H54 (cell line): Measurements from ENCODE around the gene NUP214.
"Not testable (repeated sequence)": the region's sequence is repeated elsewhere in the genome, so short reads cannot be mapped to it uniquely, and the experiment has no call there.

ENCODE experiments used
- DNase-seq: peaks from one replicate; pipeline ENCODE4 v3.0.0; 2011; ENCODE audit warnings: low spot score, mixed read lengths; ENCODE audit not compliant: insufficient read length
- FAIRE-seq: peaks from 3 replicates; lab custom pipeline; 2011; peaks lifted over from hg19 to GRCh38; lab: Jason Lieb, UNC
- POLR2A ChIP-seq: IDR thresholded peaks from 2 replicates; pipeline ENCODE4 v1.6.1; 2011; ENCODE audit warnings: low read depth, mild to moderate bottlenecking, low read length

NUP214 gene

GRCh38 chr9:131239161-131239975, 114.0 kb downstream of the NUP214 start:
- FAIRE-seq (no peak), DNase-seq (no peak)
- no peak for TF ChIP-seq POLR2A

DNA sequence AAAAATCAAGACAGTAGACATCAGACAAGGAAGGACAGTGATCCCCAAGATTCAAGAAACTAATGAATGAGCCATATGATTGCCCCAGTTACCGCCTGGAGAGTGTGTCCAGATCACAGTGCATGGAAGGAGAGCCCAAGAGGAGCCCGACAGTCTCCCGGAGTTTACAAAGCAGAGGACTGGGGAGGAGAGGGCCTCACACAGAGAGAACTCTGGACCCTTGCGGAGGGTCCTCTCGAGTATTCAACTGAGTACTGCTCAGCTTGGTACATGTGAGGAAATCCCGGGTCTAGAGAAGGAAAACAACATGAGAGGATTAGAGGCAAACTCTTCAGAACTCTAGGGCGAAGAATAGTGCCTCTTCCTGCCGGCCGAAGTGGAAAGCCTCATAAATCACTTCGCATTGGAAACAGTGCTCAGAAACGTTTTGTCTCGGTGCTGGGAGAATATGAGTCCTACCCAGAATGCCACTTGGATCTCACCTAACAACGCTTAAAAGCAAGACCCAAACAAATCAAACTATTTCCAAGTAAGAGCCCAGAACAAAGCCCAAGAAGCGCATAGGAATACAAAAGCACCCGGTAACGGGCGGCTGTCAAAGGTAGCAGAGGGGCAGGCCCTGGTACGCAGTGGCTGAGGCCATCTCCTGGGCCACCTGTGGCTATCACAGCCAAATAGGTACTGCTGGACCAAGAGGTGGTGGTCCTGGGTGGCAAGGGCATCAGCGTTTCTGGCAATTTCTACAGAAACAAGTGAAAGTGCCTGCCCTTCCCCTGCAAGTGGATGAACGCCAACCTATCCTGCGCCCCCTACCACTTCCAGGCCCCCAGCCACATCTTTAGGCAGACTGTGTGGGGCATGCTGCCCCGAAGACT, 114.9 kb downstream of the NUP214 start:
- FAIRE-seq, result no peak
- no peak for DNase-seq
- no peak for TF ChIP-seq POLR2A

DNA sequence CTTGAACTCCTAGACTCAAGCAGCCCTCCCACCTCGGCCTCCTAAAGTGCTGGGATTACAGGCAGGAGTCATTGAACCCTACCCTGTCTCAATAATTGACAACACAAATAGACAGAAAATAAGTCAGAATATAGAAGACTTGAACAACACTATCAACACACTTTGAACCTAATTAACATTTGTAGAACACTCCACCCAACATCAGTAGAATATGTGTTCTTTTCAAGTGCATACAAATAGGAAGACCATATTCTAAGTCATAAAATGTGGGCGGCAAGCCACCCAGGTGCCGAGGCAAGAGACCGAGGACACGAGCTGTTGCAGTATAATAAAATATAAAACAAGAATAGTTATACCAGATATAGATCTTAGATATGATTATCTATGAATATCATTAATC, 118.9 kb downstream of the NUP214 start:
- not testable (repeated sequence) for FAIRE-seq

GRCh38 chr9:131246618-131247017, 121.2 kb downstream of the NUP214 start:
- no peak for DNase-seq
- TF ChIP-seq POLR2A, result no peak
- no peak for FAIRE-seq

More for the DNA sequence above, 118.9 kb downstream of the NUP214 start:
- DNase-seq, result not testable (repeated sequence)

- TF ChIP-seq POLR2A, result no peak
- DNase-seq (no peak), FAIRE-seq (no peak)
Observed at GRCh38 chr9:131252120-131252519, 126.7 kb downstream of the NUP214 start.

- DNase-seq (no peak), FAIRE-seq (no peak)
- no peak for TF ChIP-seq POLR2A
Observed at GRCh38 chr9:131253891-131254491, 128.6 kb downstream of the NUP214 start.

GRCh38 chr9:131254626-131255025, 129.2 kb downstream of the NUP214 start:
- FAIRE-seq (no peak), DNase-seq (no peak)

DNA sequence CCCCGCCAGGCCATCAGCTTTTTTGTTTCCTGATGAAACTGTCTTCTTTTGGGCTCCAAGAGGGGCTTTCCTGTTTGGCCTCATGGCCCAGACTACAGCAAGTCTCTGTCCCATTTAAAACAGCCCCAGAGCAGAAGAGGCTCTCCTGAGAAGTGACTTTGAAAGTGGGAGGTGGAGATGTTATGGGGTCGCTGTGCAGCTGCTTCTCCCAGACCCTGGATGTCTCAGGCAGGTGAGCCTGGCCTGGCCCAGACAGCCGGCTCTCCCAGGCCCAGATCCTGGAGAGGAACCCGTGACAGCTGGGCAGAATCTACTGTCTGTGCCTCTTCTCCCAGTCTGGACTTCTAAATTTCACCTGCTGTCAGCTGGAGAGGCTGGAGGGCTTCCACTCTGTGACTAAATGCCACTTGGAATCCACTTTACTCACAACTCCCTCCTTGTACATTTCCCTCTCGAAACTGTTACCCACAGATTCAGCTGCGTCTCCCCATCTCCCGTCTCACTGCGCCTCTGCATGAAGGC, 130.4 kb downstream of the NUP214 start:
- TF ChIP-seq POLR2A, result no peak
- FAIRE-seq (no peak), DNase-seq (no peak)

More at GRCh38 chr9:131254626-131255025, 129.2 kb downstream of the NUP214 start:
- TF ChIP-seq POLR2A, result no peak

- no peak for TF ChIP-seq POLR2A
- FAIRE-seq (no peak), DNase-seq (no peak)
Observed at GRCh38 chr9:131257266-131258025, 132.1 kb downstream of the NUP214 start.

GRCh38 chr9:131258186-131258585, 132.8 kb downstream of the NUP214 start:
- FAIRE-seq (no peak), DNase-seq (no peak)
- no peak for TF ChIP-seq POLR2A

- no peak for FAIRE-seq
- DNase-seq, result no peak
- TF ChIP-seq POLR2A, result no peak
Observed at GRCh38 chr9:131258698-131259431, 133.5 kb downstream of the NUP214 start.

DNA sequence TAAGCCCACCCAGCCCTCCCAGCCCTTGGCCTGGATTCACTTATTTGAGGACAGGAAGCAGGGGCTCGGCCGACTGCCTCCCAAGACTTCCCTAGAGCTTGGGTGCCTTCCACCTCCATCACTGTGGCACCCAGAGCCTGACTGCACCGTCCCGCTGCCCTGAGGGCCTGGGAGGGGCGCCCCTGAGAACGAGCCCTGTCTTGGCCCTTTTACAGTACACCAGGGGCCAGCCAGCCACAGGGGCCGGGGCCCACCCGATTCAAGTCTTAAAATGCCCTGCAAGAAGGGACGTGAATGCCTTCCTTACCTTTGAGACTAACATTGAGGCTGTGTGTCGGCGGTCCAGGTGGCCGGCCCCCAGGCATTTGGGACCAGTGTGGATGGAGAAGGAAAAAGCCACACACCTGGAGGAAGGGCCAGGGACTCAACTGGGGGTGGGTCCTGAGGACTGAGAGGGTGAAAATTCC, 134.1 kb downstream of the NUP214 start:
- no peak for TF ChIP-seq POLR2A
- no peak for FAIRE-seq
- DNase-seq, result no peak

GRCh38 chr9:131259916-131260597, 134.7 kb downstream of the NUP214 start:
- no peak for TF ChIP-seq POLR2A
- DNase-seq, result no peak
- no peak for FAIRE-seq
